ENCODE measurements around the gene SOX11. TPM values are rescaled to one million over a fixed set of nuclear protein-coding genes. Genes with fewer than 3 reads are reported as not detected.

Gene SOX11
- total RNA-seq, 2 experiments from 2014 or later = not detected

- H3K4me3 Mint-ChIP-seq = no peak overlapping the region
- DNase-seq (no peak), ATAC-seq (no peak)
- intact Hi-C loops (cut with DNase I, micrococcal nuclease) = no loop called here
- H3K27ac Mint-ChIP-seq = no peak overlapping the region
- peaks cover 38% of the 10 kb centered on the region for H3K27me3 Mint-ChIP-seq
- CTCF ChIA-PET = no interaction called here
- no peaks in the 10 kb centered on the region for H3K9me3 Mint-ChIP-seq (ENCODE audit: low read depth)
- no peaks in the 10 kb centered on the region for H3K4me1 Mint-ChIP-seq
- no peaks in the 10 kb centered on the region for H3K36me3 Mint-ChIP-seq (ENCODE audit: low read depth)
- POLR2A ChIA-PET = no interaction called here
These were observed 11.0 kb downstream of the SOX11 start for GRCh38 chr2:5703166-5703565.

GRCh38 chr2:5705490-5705889 is 13.3 kb downstream of the SOX11 start:
- DNase-seq (no peak), ATAC-seq (no peak)
- Mint-ChIP-seq H3K27ac (no peak overlapping the region), H3K36me3 (ENCODE audit: low read depth) (no peaks in the 10 kb centered on the region), H3K4me3 (no peak overlapping the region), H3K4me1 (no peaks in the 10 kb centered on the region), H3K9me3 (ENCODE audit: low read depth) (no peaks in the 10 kb centered on the region), H3K27me3 (peaks cover 28% of the 10 kb centered on the region)
- intact Hi-C loops (cut with DNase I, micrococcal nuclease) = no loop called here
- ChIA-PET POLR2A (no interaction called here), CTCF (no interaction called here)

GRCh38 chr2:5706717-5707455 is 14.7 kb downstream of the SOX11 start:
- DNase-seq (no peak), ATAC-seq (no peak)
- peaks cover 19% of the 10 kb centered on the region for H3K27me3 Mint-ChIP-seq
- H3K4me1 Mint-ChIP-seq = no peaks in the 10 kb centered on the region
- POLR2A ChIA-PET = no interaction called here
- no peaks in the 10 kb centered on the region for H3K9me3 Mint-ChIP-seq (ENCODE audit: low read depth)
- H3K36me3 Mint-ChIP-seq (ENCODE audit: low read depth) = no peaks in the 10 kb centered on the region
- intact Hi-C loops (cut with DNase I, micrococcal nuclease) = no loop called here
- H3K4me3 Mint-ChIP-seq = no peak overlapping the region
- no peak overlapping the region for H3K27ac Mint-ChIP-seq
- CTCF ChIA-PET = no interaction called here

GRCh38 chr2:5710615-5711014 is 18.4 kb downstream of the SOX11 start:
- Mint-ChIP-seq H3K4me3 (no peak overlapping the region), H3K9me3 (ENCODE audit: low read depth) (no peaks in the 10 kb centered on the region), H3K4me1 (no peaks in the 10 kb centered on the region), H3K36me3 (ENCODE audit: low read depth) (no peaks in the 10 kb centered on the region), H3K27ac (no peak overlapping the region), H3K27me3 (peaks cover 3% of the 10 kb centered on the region)
- ATAC-seq (no peak), DNase-seq (no peak)
- ChIA-PET POLR2A (no interaction called here), CTCF (no interaction called here)
- intact Hi-C loops (cut with DNase I, micrococcal nuclease) = no loop called here

- CTCF ChIA-PET = interaction anchor here (0.6 kb wide), 1 partner anchor 168 kb away, joined by 4 read pairs; no protein-coding TSS in a partner anchor
- Mint-ChIP-seq H3K9me3 (ENCODE audit: low read depth) (no peaks in the 10 kb centered on the region), H3K36me3 (ENCODE audit: low read depth) (no peaks in the 10 kb centered on the region), H3K4me1 (no peaks in the 10 kb centered on the region), H3K27me3 (peaks cover 3% of the 10 kb centered on the region), H3K27ac (no peak overlapping the region), H3K4me3 (no peak overlapping the region)
- POLR2A ChIA-PET = no interaction called here
- DNase-seq (no peak), ATAC-seq (no peak)
- intact Hi-C loops (cut with DNase I, micrococcal nuclease) = no loop called here
These were observed 20.9 kb downstream of the SOX11 start for GRCh38 chr2:5713101-5713500.

- intact Hi-C loops (cut with DNase I, micrococcal nuclease) = no loop called here
- Mint-ChIP-seq H3K4me3 (no peak overlapping the region), H3K27ac (no peak overlapping the region), H3K9me3 (ENCODE audit: low read depth) (peaks cover 7% of the 10 kb centered on the region), H3K27me3 (peaks cover 2% of the 10 kb centered on the region), H3K36me3 (ENCODE audit: low read depth) (no peaks in the 10 kb centered on the region), H3K4me1 (no peaks in the 10 kb centered on the region)
- POLR2A ChIA-PET = no interaction called here
- no peak for DNase-seq
- CTCF ChIA-PET = no interaction called here
- no peak for ATAC-seq
These were observed 27.6 kb downstream of the SOX11 start for GRCh38 chr2:5719629-5720334.

- Mint-ChIP-seq H3K27ac (no peak overlapping the region), H3K4me3 (no peak overlapping the region), H3K9me3 (ENCODE audit: low read depth) (peaks cover 7% of the 10 kb centered on the region), H3K4me1 (no peaks in the 10 kb centered on the region), H3K27me3 (peaks cover 2% of the 10 kb centered on the region), H3K36me3 (ENCODE audit: low read depth) (no peaks in the 10 kb centered on the region)
- CTCF ChIA-PET = no interaction called here
- ATAC-seq = no peak
- POLR2A ChIA-PET = no interaction called here
- DNase-seq = no peak
- intact Hi-C loops (cut with DNase I, micrococcal nuclease) = no loop called here
These were observed 28.2 kb downstream of the SOX11 start for GRCh38 chr2:5720426-5720825.

- Mint-ChIP-seq H3K4me1 (peaks cover 3% of the 10 kb centered on the region), H3K36me3 (ENCODE audit: low read depth) (no peaks in the 10 kb centered on the region), H3K4me3 (no peak overlapping the region), H3K27ac (no peak overlapping the region), H3K9me3 (ENCODE audit: low read depth) (peaks cover 7% of the 10 kb centered on the region), H3K27me3 (peaks cover 9% of the 10 kb centered on the region)
- ChIA-PET CTCF (no interaction called here), POLR2A (no interaction called here)
- no peak for ATAC-seq
- intact Hi-C loops (cut with DNase I, micrococcal nuclease) = no loop called here
- DNase-seq = no peak
These were observed 30.1 kb downstream of the SOX11 start for GRCh38 chr2:5722236-5722635.

- CTCF ChIA-PET = no interaction called here
- no peaks in the 10 kb centered on the region for H3K36me3 Mint-ChIP-seq (ENCODE audit: low read depth)
These were observed 31.9 kb downstream of the SOX11 start for GRCh38 chr2:5723791-5724735.

GRCh38 chr2:5725072-5725471 is 32.9 kb downstream of the SOX11 start:
- H3K27me3 Mint-ChIP-seq = peaks cover 9% of the 10 kb centered on the region
- intact Hi-C loops (cut with DNase I, micrococcal nuclease) = no loop called here
- CTCF ChIA-PET = interaction anchor here (0.7 kb wide), 1 partner anchor 47 kb away, joined by 3 read pairs; no protein-coding TSS in a partner anchor
- no peaks in the 10 kb centered on the region for H3K36me3 Mint-ChIP-seq (ENCODE audit: low read depth)
- H3K27ac Mint-ChIP-seq = no peak overlapping the region
- DNase-seq = no peak
- H3K4me1 Mint-ChIP-seq = peaks cover 3% of the 10 kb centered on the region
- POLR2A ChIA-PET = interaction anchor here (1.0 kb wide), 1 partner anchor 137 kb away, joined by 3 read pairs; no protein-coding TSS in a partner anchor
- no peak overlapping the region for H3K4me3 Mint-ChIP-seq
- H3K9me3 Mint-ChIP-seq (ENCODE audit: low read depth) = peaks cover 3% of the 10 kb centered on the region
- no peak for ATAC-seq

More at GRCh38 chr2:5723791-5724735, 31.9 kb downstream of the SOX11 start:
- DNase-seq (no peak), ATAC-seq (no peak)
- Mint-ChIP-seq H3K4me3 (no peak overlapping the region), H3K27ac (no peak overlapping the region), H3K4me1 (peaks cover 3% of the 10 kb centered on the region), H3K27me3 (peaks cover 9% of the 10 kb centered on the region), H3K9me3 (ENCODE audit: low read depth) (peaks cover 5% of the 10 kb centered on the region)
- POLR2A ChIA-PET = interaction anchor here (1.0 kb wide), 1 partner anchor 138 kb away, joined by 3 read pairs; no protein-coding TSS in a partner anchor
- intact Hi-C loops (cut with DNase I, micrococcal nuclease) = no loop called here

- ChIA-PET CTCF (interaction anchor here (0.7 kb wide), 1 partner anchor 48 kb away, joined by 3 read pairs; no protein-coding TSS in a partner anchor), POLR2A (no interaction called here)
- peaks cover 7% of the 10 kb centered on the region for H3K27me3 Mint-ChIP-seq
- intact Hi-C loops (cut with DNase I, micrococcal nuclease) = no loop called here
- DNase-seq (no peak), ATAC-seq (no peak)
- no peaks in the 10 kb centered on the region for H3K9me3 Mint-ChIP-seq (ENCODE audit: low read depth)
- H3K4me3 Mint-ChIP-seq = no peak overlapping the region
- H3K36me3 Mint-ChIP-seq (ENCODE audit: low read depth) = no peaks in the 10 kb centered on the region
- H3K4me1 Mint-ChIP-seq = peaks cover 3% of the 10 kb centered on the region
- no peak overlapping the region for H3K27ac Mint-ChIP-seq
These were observed 33.7 kb downstream of the SOX11 start for GRCh38 chr2:5725794-5726463.
